Stomach (tissue), 9 donors: Measurements from ENCODE around the gene NAT9. TPM values are rescaled to one million over a fixed set of nuclear protein-coding genes. Genes with fewer than 3 reads are reported as not detected.

Source experiments
- DNase-seq, 2 donors: peaks; one replicate each; pipeline versions ENCODE4 v3.0.0 to v3.0.0-alpha.2; 2013 to 2019
- H3K27ac ChIP-seq, 5 donors: fragments of 200-600 bp in 4 of 5; sonication (generic) in 4 of 5; one replicate each; pipeline ENCODE4 v1.5.1; 2013 to 2019; ENCODE audit warnings: mild to moderate bottlenecking in 1 of 5, moderate library complexity in 1 of 5
- H3K27me3 ChIP-seq, 3 donors: fragments of 200-600 bp; sonication (generic); one replicate each; pipeline ENCODE4 v1.5.1; 2017 to 2019; ENCODE audit warnings: mixed run types in 1 of 3
- H3K36me3 ChIP-seq, 4 donors: fragments of 200-600 bp; sonication (generic); 1 replicate in 3 of 4; 2 replicates in 1 of 4; pipeline ENCODE4 v1.5.1; 2016 to 2019
- H3K4me1 ChIP-seq, 4 donors: fragments of 200-600 bp; sonication (generic); one replicate each; pipeline ENCODE4 v1.5.1; 2016 to 2019
- H3K4me3 ChIP-seq, 4 donors: fragments of 200-600 bp; sonication (generic) in 3 of 4; one replicate each; pipeline ENCODE4 v1.5.1; 2016 to 2019; ENCODE audit warnings: mild to moderate bottlenecking in 1 of 4
- H3K9me3 ChIP-seq, 4 donors: fragments of 200-600 bp; sonication (generic); one replicate each; pipeline ENCODE4 v1.5.1; 2016 to 2019
- CTCF ChIP-seq, 7 experiments: fragments of 450-650 bp in 4 of 7; fragments of 200-600 bp in 3 of 7; sonication (generic) in 3 of 7; IDR thresholded peaks; one replicate each; pipeline ENCODE4 v1.5.1; 2016 to 2019; ENCODE audit warnings: antibody characterized with exemption in 7 of 7, control low read depth in 2 of 7, mild to moderate bottlenecking in 1 of 7
- EP300 ChIP-seq: sonication (generic); formaldehyde crosslinking; IDR thresholded peaks from one replicate; pipeline ENCODE4 v1.6.1; 2017; ENCODE audit warnings: antibody characterized with exemption
- POLR2A ChIP-seq, 4 donors: fragments of 450-650 bp; IDR thresholded peaks; one replicate each; pipeline ENCODE4 v1.6.1; 2016; ENCODE audit warnings: antibody characterized with exemption in 4 of 4, control low read depth in 2 of 4, mild to moderate bottlenecking in 1 of 4, moderate library complexity in 1 of 4
- POLR2AphosphoS5 ChIP-seq, 3 donors: sonication (generic); formaldehyde crosslinking; IDR thresholded peaks; one replicate each; pipeline ENCODE4 v1.6.1; 2016; ENCODE audit warnings: antibody characterized with exemption in 3 of 3
- WGBS, 5 donors: extraction: QIAGEN DNeasy Blood & Tissue Kit in 3 of 5; methylation state at CpG; one replicate each; pipeline versions ENCODE4 v1.1.5 to v1.1.7; 2013 to 2018; 5-methylcytosine and 5-hydroxymethylcytosine counted together
- intact Hi-C: fragments of 100-400 bp; cut with DNase I; formaldehyde crosslinking; loops from one replicate; pipeline ENCODE4 v1.15.1; 2023; ENCODE audit warnings: low total_unique reads
- polyA plus RNA-seq, 3 donors: library from polyadenylated mRNA; stranded (reverse); fragments of 200-250 nt; gene quantifications; one replicate each; pipeline ENCODE4 v1.2.3, GENCODE V29; 2013
- total RNA-seq, 5 donors: library from RNA; depleted of rRNA; stranded (reverse); fragments of >200 nt; gene quantifications; one replicate each; pipeline versions ENCODE4 v1.1.0 to v1.2.3, GENCODE V29; 2014 to 2016
- donor health status: healthy with polysubstance abuse.
- donor health status: Bipolar disorder and iron deficiency.
- donor health status: healthy.

NAT9 gene
- total and polyA plus RNA-seq, 8 donors = 14.5 to 33.5 (median 21.9) TPM

GRCh38 chr17:74766413-74766812, 9.7 kb downstream of the NAT9 start:
- peaks cover 48 to 75% (median 61%) of the 10 kb centered on the region in 4 donors for H3K4me1 ChIP-seq
- no peak overlapping the region for H3K27ac ChIP-seq

GRCh38 chr17:74764751-74765286, 11.3 kb downstream of the NAT9 start:
- TF ChIP-seq CTCF (IDR thresholded peaks at IDR 0.05) (no peak), POLR2AphosphoS5 (IDR thresholded peaks at IDR 0.05) (no peak), EP300 (no peak), POLR2A (IDR thresholded peaks at IDR 0.05) (no peak)
- intact Hi-C loops = no loop called here
- Histone ChIP-seq H3K36me3 (peaks cover 0 to 39% (median 38%) of the 10 kb centered on the region in 4 donors), H3K4me1 (peaks cover 55 to 76% (median 66%) of the 10 kb centered on the region in 4 donors), H3K4me3 (no peak overlapping the region), H3K27me3 (no peaks in the 10 kb centered on the region), H3K9me3 (no peaks in the 10 kb centered on the region), H3K27ac (no peak overlapping the region)
- no peak for DNase-seq
- 83 to 90% (median 87%) methylated on average over 4 of the region's 4 CpGs for WGBS, 5 donors

More at GRCh38 chr17:74766413-74766812, 9.7 kb downstream of the NAT9 start:
- TF ChIP-seq POLR2A (IDR thresholded peaks at IDR 0.05) = no peak
- no peak for TF ChIP-seq CTCF (IDR thresholded peaks at IDR 0.05)
- TF ChIP-seq EP300 = no peak
- no peak for TF ChIP-seq POLR2AphosphoS5 (IDR thresholded peaks at IDR 0.05)
- intact Hi-C loops = no loop called here
- Histone ChIP-seq H3K9me3 (no peaks in the 10 kb centered on the region), H3K27me3 (no peaks in the 10 kb centered on the region), H3K4me3 (no peak overlapping the region), H3K36me3 (peaks cover 6 to 54% (median 52%) of the 10 kb centered on the region in 4 donors)
- no peak for DNase-seq
- 71 to 81% (median 76%) methylated on average over 2 of the region's 2 CpGs for WGBS, 5 donors

GRCh38 chr17:74763565-74764387, 12.4 kb downstream of the NAT9 start:
- intact Hi-C loops = no loop called here
- Histone ChIP-seq H3K4me3 (no peak overlapping the region), H3K27ac (no peak overlapping the region), H3K9me3 (no peaks in the 10 kb centered on the region), H3K27me3 (no peaks in the 10 kb centered on the region), H3K36me3 (peaks cover 0 to 30% (median 27%) of the 10 kb centered on the region in 4 donors), H3K4me1 (peaks cover 56 to 83% (median 66%) of the 10 kb centered on the region in 4 donors)
- DNase-seq = peak in 1 of 2 donors; percentile 87
- no peak for TF ChIP-seq CTCF (IDR thresholded peaks at IDR 0.05)
- TF ChIP-seq EP300 = no peak
- no peak for TF ChIP-seq POLR2AphosphoS5 (IDR thresholded peaks at IDR 0.05)
- no peak for TF ChIP-seq POLR2A (IDR thresholded peaks at IDR 0.05)
- WGBS, 5 donors = 54 to 66% (median 58%) methylated on average over 9 to 16 of the region's 16 CpGs

- WGBS, 5 donors = 92 to 100% (median 96%) methylated on average over 7 to 11 of the region's 11 CpGs
Measured at GRCh38 chr17:74761931-74762330, 14.2 kb downstream of the NAT9 start.

More at GRCh38 chr17:74761931-74762330, 14.2 kb downstream of the NAT9 start:
- Histone ChIP-seq H3K4me3 (no peak overlapping the region), H3K27me3 (no peaks in the 10 kb centered on the region), H3K4me1 (peaks cover 59 to 83% (median 71%) of the 10 kb centered on the region in 4 donors), H3K36me3 (peaks cover 0 to 21% (median 18%) of the 10 kb centered on the region in 4 donors), H3K9me3 (no peaks in the 10 kb centered on the region), H3K27ac (peak overlapping the region in 3 of 5 donors; percentile 1 to 75 (median 4))
- DNase-seq = no peak
- intact Hi-C loops = no loop called here
- TF ChIP-seq POLR2AphosphoS5 (IDR thresholded peaks at IDR 0.05) = no peak
- no peak for TF ChIP-seq POLR2A (IDR thresholded peaks at IDR 0.05)
- TF ChIP-seq EP300 = no peak
- no peak for TF ChIP-seq CTCF (IDR thresholded peaks at IDR 0.05)
